Activated CD4-positive, CD25-positive, alpha-beta regulatory T cell (primary cell): ENCODE data around the gene SMAD6.

Experiments
- DNase-seq, 4 experiments: peaks; one replicate each; lab custom pipeline; 2025; lab: John Stamatoyannopoulos, UW

Gene SMAD6

DNA sequence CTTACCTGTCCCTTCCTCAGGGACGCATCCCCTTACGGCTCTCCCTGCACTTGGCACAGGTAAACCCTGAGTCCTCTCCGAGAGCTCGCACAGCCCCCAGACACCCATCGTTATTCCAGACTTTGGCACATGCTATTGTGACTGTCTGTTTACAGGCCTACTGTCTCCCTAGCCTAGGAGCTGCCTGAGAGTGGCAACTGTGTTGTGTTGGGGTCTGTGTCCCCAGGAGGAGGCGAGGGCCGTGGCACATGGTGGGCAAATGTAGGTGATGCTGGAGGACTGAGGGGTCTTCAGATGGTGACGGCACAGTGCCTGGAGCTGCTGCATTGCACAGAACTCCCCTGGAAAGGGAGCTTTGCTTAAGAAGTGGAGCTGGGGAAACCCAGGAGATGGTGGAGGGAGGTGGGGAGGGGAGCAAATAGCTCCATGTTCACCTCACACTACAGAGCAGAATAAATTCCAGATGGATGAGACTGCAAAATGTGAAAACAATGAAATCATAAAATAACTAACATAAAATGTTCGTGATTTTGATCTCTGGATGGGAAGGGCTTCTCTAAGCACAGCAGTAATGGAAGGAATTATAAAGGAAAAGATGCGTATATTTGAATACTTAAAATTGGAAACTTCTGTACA, 96.5 kb downstream of the SMAD6 start:
- no peak for DNase-seq

DNA sequence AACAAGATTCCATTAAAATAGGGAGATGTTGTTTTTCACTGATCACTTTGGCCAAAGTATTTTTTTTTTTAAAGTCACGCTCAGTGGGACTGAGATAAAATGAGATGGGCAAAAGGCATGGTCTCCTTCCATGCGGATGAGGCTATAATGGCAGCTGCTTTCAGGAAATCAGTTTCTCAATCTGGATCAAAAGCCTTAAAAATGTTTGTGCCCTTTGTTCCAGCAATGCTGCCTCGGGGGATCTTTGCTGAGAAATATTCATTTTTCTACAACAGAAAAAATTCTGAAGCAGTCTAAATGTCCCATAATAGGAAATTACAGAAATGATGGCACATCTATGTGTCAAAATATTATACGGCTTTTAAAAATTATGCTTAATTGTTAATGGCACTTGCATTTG, 97.2 kb downstream of the SMAD6 start:
- DNase-seq = no peak

DNA sequence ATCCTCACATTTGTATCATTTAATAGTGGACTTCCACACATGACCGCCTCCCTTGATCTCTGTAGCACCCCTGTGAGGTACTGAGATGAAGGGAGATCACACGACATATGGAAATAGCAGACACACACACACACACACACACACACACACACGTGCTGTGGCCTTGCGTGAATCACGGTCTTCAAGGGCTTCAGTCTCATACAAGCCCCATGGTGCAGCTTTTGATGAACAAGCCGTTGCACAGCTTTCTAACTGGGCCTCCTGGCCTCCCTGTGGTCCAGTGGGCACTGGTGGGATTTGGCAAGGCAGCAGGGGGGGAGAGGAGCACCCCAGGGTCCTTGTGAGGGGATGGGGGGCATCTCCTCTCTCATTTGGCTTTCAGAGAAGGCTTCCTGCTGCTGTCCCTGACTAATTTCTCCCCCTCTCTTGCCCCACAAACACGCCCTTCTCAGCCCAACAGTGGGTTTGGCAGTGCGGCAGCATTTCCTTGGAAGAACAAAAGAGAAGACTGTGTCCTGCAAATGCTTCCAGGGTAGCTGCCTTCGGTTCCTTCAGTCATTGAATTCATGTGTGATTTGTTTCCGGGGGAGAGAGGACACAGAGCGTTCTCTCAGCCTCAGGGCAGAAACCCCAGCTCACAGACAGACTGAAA, 98.7 kb downstream of the SMAD6 start:
- DNase-seq = no peak

DNA sequence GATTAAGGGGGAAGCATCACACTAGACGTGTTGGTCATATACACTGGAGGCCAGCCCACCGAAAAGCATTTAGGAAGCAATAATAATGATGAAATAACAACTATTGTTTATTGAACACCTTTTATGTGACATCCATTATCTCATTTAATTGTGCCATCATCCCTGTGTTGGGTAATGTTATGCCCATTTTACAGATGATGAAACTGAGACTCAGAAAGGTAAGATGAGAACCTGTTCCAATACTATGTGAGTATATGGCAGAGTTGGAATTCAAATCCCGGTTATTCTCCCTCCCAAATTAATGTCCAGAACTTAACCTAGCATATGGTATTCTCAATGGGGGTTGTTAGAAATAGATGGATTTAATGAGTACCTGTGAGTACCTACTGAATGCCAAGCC, 99.2 kb downstream of the SMAD6 start:
- DNase-seq = no peak

DNA sequence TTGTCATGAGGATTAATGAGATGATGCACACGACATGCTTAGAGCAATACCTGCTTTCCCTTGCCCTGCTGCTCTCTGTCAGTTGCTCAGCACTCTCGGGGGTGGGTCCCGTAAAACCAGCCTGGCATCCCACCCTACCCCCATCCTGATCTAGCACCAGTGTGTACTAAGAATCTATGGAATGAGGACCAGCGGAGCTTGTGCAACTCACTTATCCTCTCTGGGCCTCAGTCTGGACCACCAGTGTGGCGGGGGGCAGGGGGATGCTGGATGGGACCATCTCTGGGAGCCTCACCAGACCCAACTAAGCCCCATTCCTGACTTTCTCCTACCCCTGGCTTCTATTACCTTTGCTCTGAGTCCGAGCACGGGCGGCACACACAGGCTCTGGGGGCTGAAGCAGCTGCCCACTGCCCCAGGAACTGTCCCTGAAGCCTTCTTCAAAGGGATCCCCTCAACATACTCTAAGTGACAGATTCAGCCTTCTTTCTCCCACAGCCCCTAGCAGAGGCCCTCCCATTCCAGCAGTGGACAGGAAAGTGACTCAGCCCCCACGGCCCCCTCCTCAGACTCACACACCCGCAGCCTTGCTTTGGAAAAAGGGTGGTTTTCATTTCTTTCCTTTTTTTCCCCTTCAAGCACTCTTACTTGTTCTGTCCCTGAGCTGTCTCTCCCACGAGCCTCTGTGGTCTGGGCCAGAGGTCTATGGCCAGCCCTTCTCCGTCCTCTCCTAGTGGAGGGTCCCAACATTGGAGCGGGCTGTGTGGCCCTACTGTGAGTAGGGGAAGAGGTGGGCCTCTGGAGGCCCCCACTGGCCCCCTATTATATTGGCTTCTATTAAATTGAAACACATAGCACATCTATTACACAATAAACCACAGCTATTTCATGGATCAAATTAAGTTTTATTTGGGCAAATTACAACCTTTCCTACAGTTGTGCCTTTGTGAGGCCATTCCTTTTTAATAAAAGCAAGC, 100.3 kb downstream of the SMAD6 start:
- DNase-seq = no peak

DNA sequence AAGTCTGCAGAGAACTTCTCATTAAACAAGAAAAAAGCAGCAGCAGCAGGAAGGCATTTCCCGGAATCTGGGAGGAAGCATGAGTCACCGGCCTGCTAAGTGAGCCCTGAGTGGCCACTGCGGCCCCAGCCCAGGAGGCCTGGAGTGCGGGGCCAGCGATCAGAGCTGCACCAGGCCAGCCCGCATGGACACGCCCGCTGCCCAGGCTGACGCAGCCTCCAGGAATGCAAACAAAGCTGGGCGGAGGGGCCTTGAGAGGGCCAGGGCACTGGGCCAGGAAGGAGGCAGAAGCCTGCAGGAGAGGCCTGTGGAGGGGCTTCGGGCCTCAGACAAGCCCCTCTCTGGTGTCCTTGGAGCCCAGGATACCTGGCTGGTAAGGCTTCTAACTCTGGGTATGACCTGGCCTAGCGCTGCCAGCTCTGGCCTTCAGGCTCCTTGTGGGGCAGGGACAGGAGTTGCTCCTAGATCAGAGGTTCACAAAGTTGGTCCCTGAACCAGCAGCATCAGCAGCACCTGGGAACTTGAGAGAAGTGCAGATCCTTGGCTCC, 101.2 kb downstream of the SMAD6 start:
- no peak for DNase-seq

DNA sequence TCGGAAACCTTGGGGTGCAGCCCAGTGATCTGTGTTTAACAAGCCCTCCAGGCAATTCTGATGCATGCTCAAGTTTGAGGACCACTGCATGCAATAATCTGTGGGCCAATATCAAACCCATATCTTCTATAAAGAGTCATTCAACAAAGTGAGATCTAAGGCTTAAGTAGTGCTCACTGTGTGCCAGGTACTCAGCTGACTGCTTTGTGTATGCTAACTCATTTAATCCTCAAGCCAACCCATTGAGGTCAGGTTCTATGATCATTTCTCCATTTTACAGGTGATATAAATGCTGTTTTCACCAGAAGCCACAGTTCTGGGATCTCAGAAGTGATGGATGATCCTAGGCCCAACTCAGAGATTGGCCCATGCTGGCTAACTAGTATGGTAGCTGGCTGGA, 101.7 kb downstream of the SMAD6 start:
- DNase-seq = no peak

DNA sequence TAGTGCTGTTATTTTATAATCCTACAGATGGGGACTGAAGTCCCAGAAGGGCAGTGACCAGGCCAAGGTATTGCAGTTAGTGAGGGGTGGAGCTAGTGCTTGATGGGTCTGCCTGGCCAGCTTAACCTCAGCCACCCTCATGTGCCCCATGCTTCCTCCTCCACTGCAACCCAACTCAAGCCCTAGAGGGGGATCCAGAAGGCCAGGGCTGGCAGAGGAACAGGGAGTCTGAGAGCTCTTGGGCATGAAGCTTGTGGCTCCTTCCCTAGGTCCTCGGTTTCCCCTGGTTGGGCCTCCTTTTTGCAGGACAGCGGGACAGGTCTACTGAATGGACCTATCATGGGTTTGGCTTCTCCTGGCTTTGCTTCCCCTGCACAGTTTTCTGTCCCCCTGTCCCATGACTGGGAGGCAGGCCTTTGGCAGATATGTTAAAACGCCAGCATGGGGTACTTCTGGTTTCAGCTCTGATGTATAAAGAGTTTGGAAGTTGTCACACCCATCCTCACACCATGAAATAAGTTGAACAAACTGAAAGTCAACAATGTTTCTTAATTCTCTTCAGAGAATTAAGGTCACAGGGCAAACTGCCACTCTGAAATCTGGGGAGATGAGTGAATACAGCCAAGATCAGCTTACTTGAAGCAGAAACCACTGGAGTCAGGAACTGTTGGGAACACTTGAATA, 103.3 kb downstream of the SMAD6 start:
- no peak for DNase-seq

DNA sequence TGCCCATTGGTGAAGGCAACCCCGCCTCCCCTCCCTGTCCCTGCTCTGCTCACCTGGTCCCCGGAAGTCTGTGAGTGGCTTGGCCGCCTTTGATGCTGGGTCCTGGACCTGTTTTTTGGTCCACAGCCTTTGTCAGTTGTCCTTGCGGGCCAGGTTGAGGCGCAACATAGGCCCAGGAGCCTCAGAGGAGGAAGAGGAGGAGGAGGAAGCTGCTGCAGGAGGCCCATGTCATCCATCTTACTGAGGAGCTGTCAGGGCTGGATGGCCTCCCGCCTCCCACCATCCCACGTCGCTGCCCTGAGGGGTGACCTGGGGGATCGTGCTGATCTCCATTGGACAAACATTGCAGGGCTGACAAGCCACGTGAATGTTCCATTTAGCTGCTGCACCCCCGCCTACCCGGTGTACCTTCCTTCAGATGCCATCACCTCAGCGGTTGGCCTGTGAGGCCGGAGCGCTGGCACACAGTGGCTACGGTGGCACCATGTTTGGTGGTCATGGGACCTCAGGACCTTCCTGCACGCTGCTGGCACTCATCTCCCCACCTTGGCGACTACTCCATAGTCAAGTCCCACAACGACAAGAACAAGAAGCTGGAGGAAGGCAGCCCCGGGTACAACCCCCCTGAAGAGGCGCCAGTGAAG, 106.3 kb downstream of the SMAD6 start:
- no peak for DNase-seq

DNA sequence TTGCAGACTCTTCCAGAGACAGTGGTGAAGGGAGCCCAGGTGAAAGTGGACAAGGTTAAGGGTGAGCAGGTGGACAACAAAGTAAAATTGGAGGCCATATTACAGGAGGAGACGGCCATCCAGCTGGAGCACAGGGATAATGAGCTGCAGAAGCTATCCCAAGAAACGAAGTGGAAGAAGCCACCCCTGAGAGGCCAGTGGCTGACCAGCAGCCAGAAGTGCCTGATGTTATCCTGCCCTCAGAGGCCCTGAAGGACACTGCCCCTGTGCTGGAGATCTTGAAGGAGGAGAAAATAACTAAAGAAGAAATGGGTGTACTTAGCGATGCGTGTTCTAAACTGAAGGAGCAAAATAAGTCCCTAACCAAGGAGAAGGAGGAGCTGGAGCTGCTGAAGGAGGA, 107.6 kb downstream of the SMAD6 start:
- no peak for DNase-seq

DNA sequence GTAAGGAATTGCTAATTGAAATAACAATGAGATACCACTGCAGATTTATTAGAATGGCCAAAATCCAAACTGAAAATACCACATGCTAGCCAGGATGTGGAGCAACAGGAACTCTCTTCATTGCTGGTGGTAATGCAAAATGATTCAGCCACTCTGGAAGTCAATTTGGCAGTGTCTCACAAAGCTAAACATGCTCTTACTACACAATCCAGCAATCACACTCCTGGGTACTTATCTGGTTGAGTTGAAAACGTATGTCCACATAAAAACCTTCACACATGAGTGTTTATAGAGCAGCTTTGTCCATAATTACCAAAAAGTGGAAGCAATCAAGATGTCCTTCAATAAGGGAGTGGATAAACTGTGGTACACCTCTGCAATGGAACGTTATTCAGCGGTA, 113.3 kb downstream of the SMAD6 start:
- DNase-seq = no peak

DNA sequence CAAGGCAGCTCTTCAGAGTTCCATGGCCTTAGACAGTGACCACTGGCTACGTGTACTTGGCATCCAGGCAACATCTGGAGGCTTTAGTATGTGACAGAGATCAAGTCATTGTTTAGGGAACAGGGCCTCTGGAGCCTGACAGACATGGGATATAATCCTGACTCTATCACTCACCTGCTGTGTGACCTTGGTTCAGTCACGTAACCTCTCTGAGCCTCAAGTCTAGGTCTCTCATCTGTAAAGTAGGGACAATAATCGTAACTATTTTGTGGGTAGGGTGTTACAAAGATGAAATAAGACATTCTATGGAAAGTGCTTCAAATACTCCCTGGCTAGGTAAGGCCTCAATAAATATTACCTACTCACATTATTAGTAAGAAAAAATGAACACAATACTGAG, 114.2 kb downstream of the SMAD6 start:
- DNase-seq = no peak

DNA sequence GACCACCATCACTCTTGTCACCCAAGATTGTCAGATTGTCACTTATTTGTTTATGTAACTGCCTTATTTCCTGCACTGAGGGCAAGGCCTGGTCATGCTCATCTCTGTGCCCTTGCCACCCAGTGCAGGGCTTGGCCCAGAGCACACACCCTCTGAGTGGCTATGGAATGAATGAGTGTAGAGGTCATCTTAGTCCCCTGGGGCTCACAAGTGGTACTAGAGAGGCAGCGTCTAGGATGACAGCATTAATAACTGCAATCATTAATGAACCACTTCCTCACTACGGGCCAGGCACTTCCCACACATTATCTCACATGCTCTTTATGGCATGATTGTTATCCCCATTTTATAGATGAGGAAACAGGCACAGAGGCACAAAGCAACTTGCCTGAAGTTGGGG, 117.0 kb downstream of the SMAD6 start:
- no peak for DNase-seq

DNA sequence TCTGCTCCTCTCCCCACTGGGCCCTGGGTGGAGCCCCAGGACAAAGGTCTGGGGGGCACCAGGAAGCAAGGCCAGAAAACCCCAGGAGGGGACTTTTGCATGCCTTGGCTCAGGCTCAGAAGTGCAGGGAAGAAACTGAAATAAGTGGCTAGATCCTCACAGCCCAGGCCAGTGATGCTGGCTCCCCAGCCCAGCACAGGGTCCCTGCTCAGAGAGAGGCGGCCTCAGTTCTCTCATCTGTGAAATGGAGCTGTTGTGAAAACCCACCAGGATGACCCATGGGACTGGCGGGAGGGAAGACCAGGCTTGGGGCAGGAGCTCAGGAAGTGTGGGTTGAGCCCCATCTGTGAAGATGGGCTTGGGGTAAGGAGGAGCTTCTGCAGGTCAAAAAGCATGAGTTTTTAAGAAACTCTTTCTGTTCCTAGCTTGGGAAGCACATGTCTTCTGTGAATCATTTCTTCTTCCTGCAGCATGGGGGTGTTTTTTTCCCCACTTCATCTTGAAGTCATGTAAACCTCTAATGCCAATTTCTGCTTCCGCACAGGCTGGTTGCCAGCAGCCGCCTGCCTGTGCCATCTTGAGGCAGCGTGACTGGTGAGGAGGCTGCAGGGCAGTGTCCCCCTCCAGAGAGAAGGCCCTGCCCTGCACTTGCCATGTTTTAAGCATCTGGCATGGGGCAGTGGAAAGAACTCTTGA, 118.6 kb downstream of the SMAD6 start:
- no peak for DNase-seq

DNA sequence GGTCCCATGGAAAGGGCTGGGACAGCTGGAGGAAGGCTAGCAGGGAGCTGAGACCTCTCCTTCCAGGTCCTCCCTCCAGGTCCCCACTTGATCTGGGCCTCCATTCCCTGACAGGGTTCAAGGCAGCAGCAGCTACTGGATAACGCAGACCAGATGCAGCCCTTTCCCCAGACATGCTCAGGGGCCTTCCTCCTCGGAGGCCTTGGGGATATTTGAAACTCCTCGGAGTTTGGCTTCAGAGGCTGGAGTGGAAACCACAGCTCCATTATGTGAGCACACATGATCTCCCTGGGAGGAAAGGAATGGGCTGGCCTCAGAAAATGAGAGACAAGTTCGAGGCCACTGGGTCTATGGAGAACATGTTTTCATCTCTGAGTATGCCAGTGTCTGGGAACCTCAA, 119.3 kb downstream of the SMAD6 start:
- no peak for DNase-seq

DNA sequence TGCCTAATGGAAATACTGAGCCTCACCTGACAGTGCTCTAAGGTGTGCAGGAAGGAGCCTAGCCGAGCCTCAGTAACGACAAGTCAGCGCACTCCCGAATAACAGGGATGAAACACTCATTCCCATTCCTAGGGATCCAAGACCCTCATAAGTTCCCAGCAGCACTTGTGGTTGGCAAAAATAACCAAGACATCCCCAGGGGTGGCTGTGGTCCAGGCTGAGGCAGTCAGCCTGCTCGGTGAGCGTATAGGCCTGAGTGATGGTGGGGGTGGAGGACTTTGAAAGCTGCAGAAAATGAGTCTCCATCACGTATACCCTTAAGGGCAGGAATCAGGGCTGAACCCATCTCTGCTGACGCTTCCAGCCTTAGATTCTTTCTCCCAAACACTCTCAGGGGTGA, 120.1 kb downstream of the SMAD6 start:
- no peak for DNase-seq

DNA sequence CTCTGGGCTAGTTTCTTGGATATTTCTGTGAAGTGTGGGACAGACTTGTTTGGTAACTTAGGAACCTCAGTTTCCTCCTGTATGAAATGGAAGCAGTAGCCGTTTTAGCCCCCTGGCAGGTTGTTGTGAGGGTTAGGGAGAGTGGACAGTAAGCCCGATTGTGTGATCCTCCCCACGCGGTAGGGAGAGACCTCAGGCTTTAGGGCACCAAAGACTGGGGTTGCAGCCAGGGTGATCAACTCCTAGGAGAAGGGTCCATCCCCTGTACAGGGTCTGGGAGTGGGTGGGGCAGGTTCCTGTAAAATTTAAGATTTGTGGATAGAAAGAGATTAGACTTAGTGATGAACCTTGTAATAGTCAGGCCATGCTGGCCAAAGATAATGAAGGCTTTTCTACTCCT, 120.5 kb downstream of the SMAD6 start:
- DNase-seq = no peak

DNA sequence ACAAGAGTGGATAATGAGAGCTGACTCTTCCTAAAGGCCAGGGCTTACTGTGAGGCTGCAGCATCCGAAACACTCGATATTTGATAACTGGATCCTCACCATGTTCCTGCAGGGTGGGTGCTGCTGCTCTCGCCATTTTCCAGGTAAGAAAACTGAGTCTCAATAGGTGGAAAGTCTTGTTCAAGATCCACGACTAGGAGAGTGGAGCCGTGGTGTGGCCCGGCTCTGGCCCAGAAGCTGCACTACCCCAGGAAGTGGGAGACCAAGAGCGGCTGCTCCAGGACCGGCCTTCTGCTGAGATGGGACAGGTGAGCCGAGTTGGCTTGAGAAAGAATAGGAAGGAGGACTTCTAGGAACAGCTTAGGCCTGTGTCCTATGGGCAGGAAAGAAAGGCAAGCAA, 121.6 kb downstream of the SMAD6 start:
- no peak for DNase-seq

DNA sequence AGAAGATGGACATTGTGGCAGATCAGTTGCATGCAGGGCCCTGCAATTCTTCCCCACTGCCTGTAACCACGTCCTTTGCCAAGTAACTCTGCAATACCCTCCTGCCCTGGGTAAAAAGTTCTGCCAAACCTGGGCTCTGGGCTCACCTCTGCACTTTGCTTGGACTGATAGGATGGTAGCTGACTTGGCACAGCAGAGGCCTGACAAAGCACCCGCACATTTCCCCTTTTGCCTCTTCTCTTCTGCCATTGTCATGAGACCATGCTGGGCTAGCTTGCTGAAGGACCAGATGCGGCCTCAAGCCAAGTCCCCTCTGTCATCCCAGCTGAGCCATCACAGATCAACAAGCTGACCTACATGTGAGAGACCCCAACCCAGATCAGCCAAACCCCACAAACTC, 122.4 kb downstream of the SMAD6 start:
- DNase-seq = no peak

DNA sequence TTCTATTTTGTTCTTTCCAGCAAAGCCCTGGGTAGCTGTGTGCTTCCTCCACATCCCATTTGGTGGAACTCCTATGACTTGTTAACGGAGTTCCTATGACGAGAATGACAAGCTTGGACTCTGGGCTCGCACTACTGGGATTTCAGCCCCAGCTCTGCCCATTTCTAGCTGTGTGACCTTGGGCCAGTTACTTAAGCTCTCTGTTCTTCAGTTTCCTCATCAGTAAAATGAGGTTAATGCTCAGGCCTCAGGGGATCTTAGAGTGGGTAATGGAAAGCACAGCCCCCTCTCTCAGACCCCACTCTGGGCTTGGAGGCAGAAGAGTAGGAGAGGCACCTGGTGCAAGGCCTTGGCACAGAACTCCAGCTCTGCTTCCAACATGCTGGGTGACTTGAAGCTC, 123.1 kb downstream of the SMAD6 start:
- no peak for DNase-seq

DNA sequence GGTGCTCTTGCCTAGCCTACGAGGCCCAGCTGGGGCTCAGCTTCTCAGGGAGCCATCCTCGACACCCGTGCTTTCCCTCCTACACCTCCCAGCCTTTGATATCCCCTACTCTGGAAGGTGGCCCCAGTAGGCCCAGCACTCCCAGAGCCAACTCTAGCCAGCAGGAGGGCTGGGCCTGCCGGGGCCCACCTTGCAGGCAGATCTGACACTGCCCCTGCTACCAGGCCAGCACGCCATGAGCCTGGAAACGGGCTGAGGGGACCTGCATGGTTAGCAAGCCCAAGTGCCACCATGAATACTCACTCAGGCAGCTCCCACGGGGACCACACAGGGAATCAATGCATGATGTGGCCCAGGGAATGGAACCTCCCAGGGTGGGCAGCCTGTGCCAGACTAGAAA, 123.7 kb downstream of the SMAD6 start:
- DNase-seq = no peak
